HepG2 (cell line): ENCODE measurements around the gene GNL1. TPM values are rescaled to one million over a fixed set of nuclear protein-coding genes. Genes with fewer than 3 reads are reported as not detected.
A peak's percentile ranks its signal among the peaks of the same experiment; 100 is the strongest.

ENCODE experiments used
- ATF1 ChIP-seq: IDR thresholded peaks from 2 replicates; pipeline ENCODE4 v1.6.1; 2016; ENCODE audit warnings: mild to moderate bottlenecking, control low read depth
- E2F5 ChIP-seq: sonication (generic); formaldehyde crosslinking; conservative IDR thresholded peaks from 2 replicates; pipeline ENCODE4 v1.4.0; 2020; ENCODE audit warnings: missing genetic modification reagents
- FOXP1 ChIP-seq, 2 experiments: fragments of 450-650 bp in 1 of 2; IDR thresholded peaks; 2 replicates each; pipeline ENCODE4 v1.6.1; 2017 to 2018; ENCODE audit warnings: antibody characterized with exemption in 1 of 2
- FUBP1 ChIP-seq: sonication (generic); formaldehyde crosslinking; IDR thresholded peaks from 2 replicates; pipeline ENCODE4 v1.5.1; 2020; ENCODE audit warnings: missing genetic modification reagents, mild to moderate bottlenecking, borderline replicate concordance
- HES4 ChIP-seq: sonication (generic); formaldehyde crosslinking; IDR thresholded peaks from 2 replicates; pipeline ENCODE4 v1.9.0; 2021; ENCODE audit warnings: mild to moderate bottlenecking, missing genetic modification reagents, borderline replicate concordance
- HIVEP1 ChIP-seq: sonication (generic); formaldehyde crosslinking; IDR thresholded peaks from 2 replicates; pipeline ENCODE4 v1.4.0; 2020; ENCODE audit warnings: mild to moderate bottlenecking, missing genetic modification reagents
- IRF1 ChIP-seq: sonication (generic); formaldehyde crosslinking; IDR thresholded peaks from 2 replicates; pipeline ENCODE4 v1.4.0; 2020; ENCODE audit warnings: low read depth, mild to moderate bottlenecking, missing genetic modification reagents
- IRF2 ChIP-seq: IDR thresholded peaks from 2 replicates; pipeline ENCODE4 v1.6.1; 2018; ENCODE audit warnings: missing genetic modification reagents, missing compliant biosample characterization
- JUNB ChIP-seq: sonication (generic); formaldehyde crosslinking; IDR thresholded peaks from 2 replicates; pipeline ENCODE4 v1.8.0; 2022; ENCODE audit warnings: missing genetic modification reagents, mild to moderate bottlenecking, borderline replicate concordance
- MBD4 ChIP-seq: IDR thresholded peaks from 2 replicates; pipeline ENCODE4 v1.6.1; 2012; ENCODE audit warnings: low read length, inconsistent platforms, borderline replicate concordance
- NCOA5 ChIP-seq: sonication (generic); formaldehyde crosslinking; IDR thresholded peaks from 2 replicates; pipeline ENCODE4 v1.4.0; 2020; ENCODE audit warnings: missing genetic modification reagents
- PRPF4 ChIP-seq: fragments of 200-400 bp; formaldehyde crosslinking; IDR thresholded peaks from 2 replicates; pipeline ENCODE4 v1.6.1; 2016; ENCODE audit warnings: low read length, low read depth; ENCODE audit not compliant: poor library complexity, severe bottlenecking
- PTBP1 ChIP-seq: fragments of 200-400 bp; formaldehyde crosslinking; IDR thresholded peaks from 2 replicates; pipeline ENCODE4 v1.6.1; 2018; ENCODE audit warnings: low read length, low read depth; ENCODE audit not compliant: poor library complexity, severe bottlenecking
- RBM22 ChIP-seq: fragments of 200-400 bp; formaldehyde crosslinking; optimal IDR thresholded peaks from 2 replicates; pipeline ENCODE3; 2017; ENCODE audit warnings: mild to moderate bottlenecking, low read length, moderate library complexity
- SP5 ChIP-seq: IDR thresholded peaks from 2 replicates; pipeline ENCODE4 v1.6.1; 2016; ENCODE audit warnings: low read depth, borderline replicate concordance
- YY1 ChIP-seq: IDR thresholded peaks from 2 replicates; pipeline ENCODE4 v1.6.1; 2011; ENCODE audit warnings: low read length, low read depth, moderate library complexity, mild to moderate bottlenecking; ENCODE audit not compliant: insufficient read depth, insufficient replicate concordance
- ZNF563 ChIP-seq: sonication (generic); formaldehyde crosslinking; IDR thresholded peaks from 2 replicates; pipeline ENCODE4 v1.8.0; 2022; ENCODE audit warnings: mild to moderate bottlenecking, moderate library complexity, missing genetic modification reagents
- ZNF639 ChIP-seq: conservative IDR thresholded peaks from 2 replicates; pipeline ENCODE4 v1.6.1; 2018; ENCODE audit warnings: missing genetic modification reagents
- ZNF709 ChIP-seq: sonication (generic); formaldehyde crosslinking; IDR thresholded peaks from 2 replicates; pipeline ENCODE4 v1.5.0; 2020; ENCODE audit warnings: mild to moderate bottlenecking, missing genetic modification reagents
- ZNF747 ChIP-seq: sonication (generic); formaldehyde crosslinking; IDR thresholded peaks from 2 replicates; pipeline ENCODE4 v1.8.1; 2023; ENCODE audit warnings: missing genetic modification reagents, mild to moderate bottlenecking, borderline replicate concordance
- polyA plus RNA-seq, 8 experiments: library from polyadenylated mRNA; depleted of rRNA in 3 of 8; stranded (reverse) in 7 of 8; unstranded in 1 of 8; fragments of >200 nt; fragmentation: Illumina TruSeq in 4 of 8; extraction: Trizol in 4 of 8; gene quantifications; 2 replicates each; pipeline versions ENCODE4 v1.2.1 to v1.2.3, GENCODE V29; 2011 to 2016; ENCODE audit warnings: low read depth in 4 of 8, missing spikeins in 1 of 8, mixed read lengths in 1 of 8; ENCODE audit not compliant: insufficient read depth in 1 of 8
- total RNA-seq, 5 experiments: library from RNA; depleted of rRNA; stranded (reverse); fragments of >200 nt; fragmentation: Illumina TruSeq; extraction: Trizol; gene quantifications; 2 replicates each; pipeline ENCODE4 v1.2.3, GENCODE V29; 2016; ENCODE audit warnings: low read depth in 1 of 5
- TF ChIP-seq, protein P1 (sequence below): sonication (generic); formaldehyde crosslinking; IDR thresholded peaks from 2 replicates; pipeline ENCODE4 v1.8.1; 2023; ENCODE audit warnings: mild to moderate bottlenecking, missing genetic modification reagents

The GNL1 gene
- total and polyA plus RNA-seq, 2 of the 13 experiments (the other 11 are each of a cell fraction or from before 2014, with no cell fraction given): 35.0 to 55.6 TPM

GRCh38 chr6:30556066-30556905 lies at the start of gene GNL1 (continued):
- TF ChIP-seq YY1 (peak; percentile 33), ZNF563 (no peak), MBD4 (no peak), FUBP1 (no peak), ZNF747 (CRISPR knock-in tag) (peak; percentile 93), SP5 (peak; percentile 46), HES4 (CRISPR knock-in tag) (no peak), PRPF4 (no peak), E2F5 (CRISPR knock-in tag) (0 out of 2 replicates have a peak, but pooled peaks have one; percentile 38), RBM22 (no peak), FOXP1 (IDR thresholded peaks at IDR 0.05) (no peak), FOXP1 (CRISPR knock-in tag; IDR thresholded peaks at IDR 0.05) (no peak), NCOA5 (CRISPR knock-in tag) (no peak), IRF2 (CRISPR knock-in tag) (peak; percentile 58), HIVEP1 (CRISPR knock-in tag) (peak; percentile 90), ZNF709 (CRISPR knock-in tag) (no peak), PTBP1 (no peak), ZNF639 (no peak; the same call in 1 of the 2 replicates), JUNB (CRISPR knock-in tag) (no peak; the same call in 1 of the 2 replicates), IRF1 (CRISPR knock-in tag) (no peak), ATF1 (CRISPR knock-in tag) (peak; percentile 84)
- TF ChIP-seq, protein P1, sequence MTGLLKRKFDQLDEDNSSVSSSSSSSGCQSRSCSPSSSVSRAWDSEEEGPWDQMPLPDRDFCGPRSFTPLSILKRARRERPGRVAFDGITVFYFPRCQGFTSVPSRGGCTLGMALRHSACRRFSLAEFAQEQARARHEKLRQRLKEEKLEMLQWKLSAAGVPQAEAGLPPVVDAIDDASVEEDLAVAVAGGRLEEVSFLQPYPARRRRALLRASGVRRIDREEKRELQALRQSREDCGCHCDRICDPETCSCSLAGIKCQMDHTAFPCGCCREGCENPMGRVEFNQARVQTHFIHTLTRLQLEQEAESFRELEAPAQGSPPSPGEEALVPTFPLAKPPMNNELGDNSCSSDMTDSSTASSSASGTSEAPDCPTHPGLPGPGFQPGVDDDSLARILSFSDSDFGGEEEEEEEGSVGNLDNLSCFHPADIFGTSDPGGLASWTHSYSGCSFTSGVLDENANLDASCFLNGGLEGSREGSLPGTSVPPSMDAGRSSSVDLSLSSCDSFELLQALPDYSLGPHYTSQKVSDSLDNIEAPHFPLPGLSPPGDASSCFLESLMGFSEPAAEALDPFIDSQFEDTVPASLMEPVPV (CRISPR knock-in tag): peak; percentile 85; the same call in 1 of the 2 replicates
